ENCODE data around the gene SLC22A4. TPM values are rescaled to one million over a fixed set of nuclear protein-coding genes. Genes with fewer than 3 reads are reported as not detected.

SLC22A4 gene
- total and polyA plus RNA-seq, 2 of the 8 experiments (the other 6 are each of a cell fraction or from before 2014, with no cell fraction given), result 0.45 to 0.60 TPM

DNA sequence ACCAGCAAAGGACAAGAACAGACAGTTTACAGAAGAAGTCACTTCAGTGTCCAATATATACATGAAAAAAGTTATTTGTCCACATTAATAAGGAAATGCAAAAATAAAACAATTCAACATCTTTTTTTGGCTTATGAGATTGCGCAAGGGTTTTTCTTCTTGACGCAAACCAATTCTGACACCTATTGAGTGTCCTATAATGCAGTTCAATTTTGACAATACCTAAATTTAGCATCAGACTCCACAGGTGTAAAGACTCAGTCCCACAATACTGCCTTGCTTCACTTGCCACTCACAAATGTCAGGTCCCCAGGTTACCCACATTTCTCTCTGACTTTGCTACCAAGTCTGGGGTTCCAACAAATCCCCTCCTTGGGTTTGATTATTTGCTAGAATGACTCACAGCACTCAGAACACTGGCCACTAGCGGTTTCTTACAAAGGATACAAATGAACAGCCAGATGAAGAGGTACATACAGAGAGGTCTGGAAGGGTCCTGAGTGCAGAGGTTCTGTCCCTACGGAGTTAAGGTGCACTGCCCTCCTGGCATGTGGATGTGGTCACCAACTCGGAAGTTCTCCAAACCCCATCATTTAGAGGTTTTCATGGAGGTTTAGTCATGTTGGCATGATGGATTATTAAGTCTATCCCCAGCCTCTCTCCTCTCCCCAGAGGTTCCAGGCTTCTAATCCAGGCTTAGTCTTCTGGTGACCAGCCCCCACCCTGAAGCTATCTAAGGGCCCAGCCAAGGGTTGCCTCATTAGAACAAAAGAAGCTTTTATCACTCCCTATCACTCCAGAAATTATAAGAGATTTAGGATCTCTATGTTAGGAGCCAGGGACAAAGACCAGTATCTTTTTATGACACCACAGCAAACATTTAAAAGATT, 48.3 kb downstream of the SLC22A4 start:
- CTCF ChIA-PET (ENCODE audit: partially characterized antibody), result interaction anchor here (0.6 kb wide), 1 partner anchor 33 kb away, joined by 3 read pairs; no protein-coding TSS in a partner anchor
- H4K5ac ChIP-seq (ENCODE audit: insufficient read length, low read depth, low read length), result no peak overlapping the region

More for the DNA sequence above, 48.3 kb downstream of the SLC22A4 start:
- Histone ChIP-seq H3K79me1 (ENCODE audit: low read depth, low read length) (no peaks in the 10 kb centered on the region), H3K27me3 (replicated peaks in 1 of 4; ENCODE audit: control insufficient read depth in 3 of 4, extremely low read depth in 1 of 4, insufficient read depth in 3 of 4, low read length in 3 of 4) (no peaks in the 10 kb centered on the region), H4K91ac (replicated peaks; ENCODE audit: insufficient read length, low read length) (no peak overlapping the region), H3K23ac (ENCODE audit: insufficient read length) (no peak overlapping the region), H2AFZ (ENCODE audit: low read length) (no peak overlapping the region), H3K4me1 (replicated peaks in 1 of 4; ENCODE audit: control insufficient read depth in 3 of 4, insufficient read depth in 4 of 4, low read length in 3 of 4) (no peaks in the 10 kb centered on the region), H2AK5ac (ENCODE audit: low read depth, low read length) (no peak overlapping the region), H3K4me2 (ENCODE audit: insufficient read depth in 1 of 2, low read depth in 2 of 2, low read length in 2 of 2) (no peak overlapping the region), H3K9me3 (ENCODE audit: insufficient read depth in 2 of 2, low read depth in 1 of 2, low read length in 1 of 2) (no peaks in the 10 kb centered on the region), H3K18ac (ENCODE audit: extremely low read depth, low read length) (no peak overlapping the region), H2BK12ac (ENCODE audit: low read depth, low read length) (no peak overlapping the region), H3K27ac (ENCODE audit: low read depth, low read length) (no peak overlapping the region), H3K14ac (ENCODE audit: insufficient read length) (no peak overlapping the region), H3K36me3 (ENCODE audit: control insufficient read depth in 2 of 4, insufficient read depth in 4 of 4, low read length in 3 of 4) (no peaks in the 10 kb centered on the region), H2BK5ac (ENCODE audit: low read depth, low read length) (no peak overlapping the region), H3K4ac (replicated peaks; ENCODE audit: insufficient read length, low read depth, low read length) (no peak overlapping the region), H3K79me2 (ENCODE audit: control insufficient read depth in 1 of 2, insufficient read depth in 2 of 2, low read length in 2 of 2) (no peaks in the 10 kb centered on the region), H3K9ac (replicated peaks in 1 of 4; ENCODE audit: extremely low read depth in 1 of 4, low read depth in 3 of 4, low read length in 3 of 4) (no peak overlapping the region), H3K4me3 (ENCODE audit: extremely low read depth in 1 of 4, insufficient read depth in 2 of 4, low read depth in 3 of 4, low read length in 4 of 4) (no peak overlapping the region), H4K20me1 (replicated peaks in 1 of 2; ENCODE audit: control insufficient read depth in 1 of 2, insufficient read depth in 2 of 2, low read length in 2 of 2) (no peaks in the 10 kb centered on the region), H2BK15ac (ENCODE audit: low read length) (no peak overlapping the region), H2BK20ac (ENCODE audit: low read length) (no peak overlapping the region), H2BK120ac (replicated peaks; ENCODE audit: low read depth, low read length) (no peak overlapping the region), H3K56ac (replicated peaks; ENCODE audit: insufficient read length, low read depth, low read length) (no peak overlapping the region), H3K23me2 (ENCODE audit: low read depth, low read length) (no peaks in the 10 kb centered on the region), H4K8ac (ENCODE audit: extremely low read depth, insufficient read depth, low read length) (no peak overlapping the region)
- TF ChIP-seq CEBPB (IDR thresholded peaks at IDR 0.05; ENCODE audit: low read depth, low read length) (peak; percentile 80; the same call in 1 of the 2 replicates), SRF (IDR thresholded peaks at IDR 0.05; ENCODE audit: low read depth, low read length) (no peak)
- POLR2A ChIA-PET (ENCODE audit: partially characterized antibody), result no interaction called here
- FAIRE-seq (no peak), DNase-seq (ENCODE audit: low read depth in 1 of 2, low spot score in 2 of 2) (no peak)
- 87% methylated on average over 5 of the region's 5 CpGs; no CpG with 5 or more reads in 1 of the 2 experiments for WGBS, 2 experiments (ENCODE audit: extremely low coverage in 1 of 2, insufficient coverage in 1 of 2, insufficient read length in 1 of 2, insufficient replicate concordance in 2 of 2, low coverage in 1 of 2, low lambda C conversion rate in 2 of 2, missing lambda C conversion rate in 1 of 2)

Measured in H1 (cell line).